ENCODE results near the gene FLNB.
A peak's percentile ranks its signal among the peaks of the same experiment; 100 is the strongest.

Gene FLNB

GRCh38 chr3:58068122-58068809, 60.0 kb downstream of the FLNB start:
- Histone ChIP-seq H2BK5ac (ENCODE audit: low read length) (no peak overlapping the region), H3K18ac (ENCODE audit: low read length) (peak overlapping the region; percentile 40), H2BK15ac (ENCODE audit: low read length) (no peak overlapping the region), H2AK5ac (ENCODE audit: low read depth, low read length) (no peak overlapping the region), H3K23ac (ENCODE audit: low read depth, low read length, poor library complexity) (no peak overlapping the region), H3K9ac (ENCODE audit: low read depth, low read length, poor library complexity) (no peak overlapping the region), H3K36me3 (replicated peaks in 1 of 2; ENCODE audit: control insufficient read depth in 2 of 2, insufficient read depth in 2 of 2, low read length in 2 of 2) (no peaks in the 10 kb centered on the region), H3K4me2 (ENCODE audit: insufficient read depth, low read length, poor library complexity, severe bottlenecking) (no peak overlapping the region), H3K14ac (ENCODE audit: low read length) (no peak overlapping the region), H3K9me3 (replicated peaks in 1 of 2; ENCODE audit: control insufficient read depth in 2 of 2, insufficient read depth in 1 of 2, low read depth in 1 of 2, low read length in 2 of 2) (no peaks in the 10 kb centered on the region), H3K4me3 (ENCODE audit: low read length in 2 of 2) (no peak overlapping the region), H3K4ac (ENCODE audit: low read length) (no peak overlapping the region), H3K4me1 (ENCODE audit: control insufficient read depth in 2 of 2, insufficient read depth in 1 of 2, low read depth in 1 of 2, low read length in 2 of 2) (peaks cover 3 to 19% of the 10 kb centered on the region in 2 donors), H3K27ac (replicated peaks; ENCODE audit: low read length) (no peak overlapping the region), H2BK120ac (ENCODE audit: low read depth, low read length) (no peak overlapping the region), H3K79me1 (ENCODE audit: low read depth, low read length) (no peaks in the 10 kb centered on the region), H4K91ac (ENCODE audit: low read depth, low read length, poor library complexity) (no peak overlapping the region), H4K8ac (ENCODE audit: low read depth, low read length) (no peak overlapping the region), H3K27me3 (ENCODE audit: control insufficient read depth in 3 of 3, insufficient read depth in 3 of 3, low read depth in 1 of 3, low read length in 3 of 3) (no peaks in the 10 kb centered on the region), H2BK12ac (ENCODE audit: low read length) (no peak overlapping the region), H2AFZ (ENCODE audit: low read length) (no peak overlapping the region)
- no CpG with 5 or more reads among the region's 2 CpGs for WGBS, 2 donors (ENCODE audit: extremely low coverage in 2 of 2, insufficient read length in 2 of 2, insufficient replicate concordance in 1 of 2)
- DNase-seq (ENCODE audit: low spot score), result no peak

GRCh38 chr3:58071480-58071971, 63.3 kb downstream of the FLNB start:
- H2BK15ac ChIP-seq (ENCODE audit: low read length), result no peak overlapping the region
- no peak overlapping the region for H2AK5ac ChIP-seq (ENCODE audit: low read depth, low read length)
- H3K9me3 ChIP-seq (replicated peaks in 1 of 2; ENCODE audit: control insufficient read depth in 2 of 2, insufficient read depth in 1 of 2, low read depth in 1 of 2, low read length in 2 of 2), result no peaks in the 10 kb centered on the region
- no peak overlapping the region for H2BK12ac ChIP-seq (ENCODE audit: low read length)
- H3K4me3 ChIP-seq (ENCODE audit: low read length in 2 of 2), result no peak overlapping the region
- no peak overlapping the region for H2BK5ac ChIP-seq (ENCODE audit: low read length)
- H3K79me1 ChIP-seq (ENCODE audit: low read depth, low read length), result no peaks in the 10 kb centered on the region
- no peak overlapping the region for H3K4me2 ChIP-seq (ENCODE audit: insufficient read depth, low read length, poor library complexity, severe bottlenecking)
- DNase-seq (ENCODE audit: low spot score), result no peak
- no peak overlapping the region for H3K23ac ChIP-seq (ENCODE audit: low read depth, low read length, poor library complexity)
- H3K27ac ChIP-seq (replicated peaks; ENCODE audit: low read length), result no peak overlapping the region
- H4K91ac ChIP-seq (ENCODE audit: low read depth, low read length, poor library complexity), result no peak overlapping the region
- no peak overlapping the region for H4K8ac ChIP-seq (ENCODE audit: low read depth, low read length)
- H3K18ac ChIP-seq (ENCODE audit: low read length), result no peak overlapping the region
- no peak overlapping the region for H3K14ac ChIP-seq (ENCODE audit: low read length)
- H3K4ac ChIP-seq (ENCODE audit: low read length), result no peak overlapping the region
- no CpG with 5 or more reads among the region's 7 CpGs for WGBS, 2 donors (ENCODE audit: extremely low coverage in 2 of 2, insufficient read length in 2 of 2, insufficient replicate concordance in 1 of 2)
- H2BK120ac ChIP-seq (ENCODE audit: low read depth, low read length), result no peak overlapping the region
- H2AFZ ChIP-seq (ENCODE audit: low read length), result no peak overlapping the region
- H3K27me3 ChIP-seq (ENCODE audit: control insufficient read depth in 3 of 3, insufficient read depth in 3 of 3, low read depth in 1 of 3, low read length in 3 of 3), result no peaks in the 10 kb centered on the region
- no peak overlapping the region for H3K9ac ChIP-seq (ENCODE audit: low read depth, low read length, poor library complexity)
- H3K36me3 ChIP-seq (replicated peaks in 1 of 2; ENCODE audit: control insufficient read depth in 2 of 2, insufficient read depth in 2 of 2, low read length in 2 of 2), result no peaks in the 10 kb centered on the region
- H3K4me1 ChIP-seq (ENCODE audit: control insufficient read depth in 2 of 2, insufficient read depth in 1 of 2, low read depth in 1 of 2, low read length in 2 of 2), result peaks cover 0 to 11% of the 10 kb centered on the region in 2 donors

- no CpG with 5 or more reads among the region's 14 CpGs for WGBS, 2 donors (ENCODE audit: extremely low coverage in 2 of 2, insufficient read length in 2 of 2, insufficient replicate concordance in 1 of 2)
- no peaks in the 10 kb centered on the region for H3K79me1 ChIP-seq (ENCODE audit: low read depth, low read length)
- no peak overlapping the region for H2AK5ac ChIP-seq (ENCODE audit: low read depth, low read length)
- peaks cover 0 to 11% of the 10 kb centered on the region in 2 donors for H3K4me1 ChIP-seq (ENCODE audit: control insufficient read depth in 2 of 2, insufficient read depth in 1 of 2, low read depth in 1 of 2, low read length in 2 of 2)
- H3K36me3 ChIP-seq (replicated peaks in 1 of 2; ENCODE audit: control insufficient read depth in 2 of 2, insufficient read depth in 2 of 2, low read length in 2 of 2), result peaks cover 4% of the 10 kb centered on the region in 2 donors
- H2BK15ac ChIP-seq (ENCODE audit: low read length), result no peak overlapping the region
- H3K27me3 ChIP-seq (ENCODE audit: control insufficient read depth in 3 of 3, insufficient read depth in 3 of 3, low read depth in 1 of 3, low read length in 3 of 3), result no peaks in the 10 kb centered on the region
- H4K91ac ChIP-seq (ENCODE audit: low read depth, low read length, poor library complexity), result no peak overlapping the region
- H2AFZ ChIP-seq (ENCODE audit: low read length), result no peak overlapping the region
- H3K27ac ChIP-seq (replicated peaks; ENCODE audit: low read length), result no peak overlapping the region
- H3K9ac ChIP-seq (ENCODE audit: low read depth, low read length, poor library complexity), result no peak overlapping the region
- no peaks in the 10 kb centered on the region for H3K9me3 ChIP-seq (replicated peaks in 1 of 2; ENCODE audit: control insufficient read depth in 2 of 2, insufficient read depth in 1 of 2, low read depth in 1 of 2, low read length in 2 of 2)
- no peak overlapping the region for H3K4ac ChIP-seq (ENCODE audit: low read length)
- H3K4me3 ChIP-seq (ENCODE audit: low read length in 2 of 2), result no peak overlapping the region
- no peak overlapping the region for H2BK5ac ChIP-seq (ENCODE audit: low read length)
- H4K8ac ChIP-seq (ENCODE audit: low read depth, low read length), result no peak overlapping the region
- no peak overlapping the region for H3K18ac ChIP-seq (ENCODE audit: low read length)
- H3K14ac ChIP-seq (ENCODE audit: low read length), result no peak overlapping the region
- no peak overlapping the region for H2BK120ac ChIP-seq (ENCODE audit: low read depth, low read length)
- no peak overlapping the region for H3K23ac ChIP-seq (ENCODE audit: low read depth, low read length, poor library complexity)
- no peak for DNase-seq (ENCODE audit: low spot score)
- no peak overlapping the region for H2BK12ac ChIP-seq (ENCODE audit: low read length)
- no peak overlapping the region for H3K4me2 ChIP-seq (ENCODE audit: insufficient read depth, low read length, poor library complexity, severe bottlenecking)
Observed at GRCh38 chr3:58072052-58072762, 64.0 kb downstream of the FLNB start.

GRCh38 chr3:58072763-58073130, 64.5 kb downstream of the FLNB start:
- no peak for DNase-seq (ENCODE audit: low spot score)
- Histone ChIP-seq H4K91ac (ENCODE audit: low read depth, low read length, poor library complexity) (no peak overlapping the region), H3K9me3 (replicated peaks in 1 of 2; ENCODE audit: control insufficient read depth in 2 of 2, insufficient read depth in 1 of 2, low read depth in 1 of 2, low read length in 2 of 2) (no peaks in the 10 kb centered on the region), H3K18ac (ENCODE audit: low read length) (no peak overlapping the region), H2AK5ac (ENCODE audit: low read depth, low read length) (no peak overlapping the region), H3K36me3 (replicated peaks in 1 of 2; ENCODE audit: control insufficient read depth in 2 of 2, insufficient read depth in 2 of 2, low read length in 2 of 2) (peaks cover 4 to 8% of the 10 kb centered on the region in 2 donors), H3K27ac (replicated peaks; ENCODE audit: low read length) (no peak overlapping the region), H3K23ac (ENCODE audit: low read depth, low read length, poor library complexity) (no peak overlapping the region), H3K4me2 (ENCODE audit: insufficient read depth, low read length, poor library complexity, severe bottlenecking) (no peak overlapping the region), H2AFZ (ENCODE audit: low read length) (no peak overlapping the region), H3K14ac (ENCODE audit: low read length) (no peak overlapping the region), H3K4me1 (ENCODE audit: control insufficient read depth in 2 of 2, insufficient read depth in 1 of 2, low read depth in 1 of 2, low read length in 2 of 2) (peaks cover 0 to 11% of the 10 kb centered on the region in 2 donors), H2BK120ac (ENCODE audit: low read depth, low read length) (no peak overlapping the region), H3K9ac (ENCODE audit: low read depth, low read length, poor library complexity) (no peak overlapping the region), H2BK12ac (ENCODE audit: low read length) (no peak overlapping the region), H2BK5ac (ENCODE audit: low read length) (no peak overlapping the region), H3K79me1 (ENCODE audit: low read depth, low read length) (no peaks in the 10 kb centered on the region), H2BK15ac (ENCODE audit: low read length) (no peak overlapping the region), H3K4ac (ENCODE audit: low read length) (no peak overlapping the region), H3K4me3 (ENCODE audit: low read length in 2 of 2) (no peak overlapping the region), H3K27me3 (ENCODE audit: control insufficient read depth in 3 of 3, insufficient read depth in 3 of 3, low read depth in 1 of 3, low read length in 3 of 3) (no peaks in the 10 kb centered on the region), H4K8ac (ENCODE audit: low read depth, low read length) (no peak overlapping the region)
- no CpG with 5 or more reads among the region's 3 CpGs for WGBS, 2 donors (ENCODE audit: extremely low coverage in 2 of 2, insufficient read length in 2 of 2, insufficient replicate concordance in 1 of 2)

All from neuronal stem cell (in vitro differentiated cells).